Measurements from ENCODE around the gene ONECUT1.
A peak's percentile ranks its signal among the peaks of the same experiment; 100 is the strongest.
"Not testable (repeated sequence)": the region's sequence is repeated elsewhere in the genome, so short reads cannot be mapped to it uniquely, and the experiment has no call there.

ONECUT1 gene

DNA sequence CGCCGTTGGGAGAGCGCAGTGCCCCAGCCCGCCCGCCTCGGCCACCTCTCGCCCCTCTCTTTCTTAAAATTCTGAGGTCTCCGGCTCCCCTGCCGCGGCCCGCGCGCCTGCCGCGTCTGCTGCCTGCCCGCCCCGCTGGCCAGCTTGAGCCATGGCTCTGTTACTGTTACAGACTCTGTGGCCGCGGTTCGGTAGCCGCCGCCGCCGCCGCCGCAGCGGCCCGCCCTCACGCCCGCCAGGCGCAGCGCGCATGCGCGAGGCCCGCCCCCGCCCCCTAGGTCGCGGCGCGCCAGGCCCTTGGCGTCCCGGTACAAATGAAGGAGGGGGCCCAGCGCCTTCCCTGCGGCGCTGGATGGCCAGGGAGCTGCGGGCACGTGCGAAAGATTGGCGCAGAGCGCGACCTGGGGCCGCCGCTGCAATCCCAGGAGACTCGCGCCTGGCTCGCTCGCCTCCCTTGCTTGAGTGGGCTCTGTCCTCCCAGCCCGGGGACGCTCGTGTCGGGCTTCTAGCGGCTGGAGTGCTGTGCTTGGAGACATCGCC, at the start of gene ONECUT1:
Gene ONECUT1 (minus strand): TSS at position 168 of the 540 bp plus-strand sequence. CDS start 452 bp downstream, outside the sequence.
- peak; percentile 58 for DNase-seq

DNA sequence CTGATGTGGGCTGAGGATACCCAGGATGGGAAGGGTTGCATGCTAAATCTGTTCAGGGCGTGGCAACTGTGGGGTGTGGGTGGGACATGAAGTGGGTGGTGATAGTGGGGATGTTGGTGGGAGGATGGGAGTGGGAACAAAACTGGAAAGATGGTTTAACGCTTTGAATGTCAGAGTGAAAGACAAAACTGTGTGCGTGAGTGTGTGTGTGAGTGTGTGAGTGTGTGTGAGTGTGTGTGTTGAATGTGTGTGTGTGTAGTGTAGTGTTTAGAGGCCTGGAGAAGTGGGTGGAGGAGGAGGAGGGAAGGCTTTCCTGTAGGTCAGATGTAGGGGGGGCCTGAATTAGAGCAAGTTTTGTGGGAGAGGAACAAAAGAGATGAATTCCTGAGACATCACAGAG, 44.2 kb upstream of the ONECUT1 start:
- no peak for DNase-seq

GRCh38 chr15:52824169-52824942, 34.2 kb upstream of the ONECUT1 start:
- not testable (repeated sequence) for DNase-seq

DNA sequence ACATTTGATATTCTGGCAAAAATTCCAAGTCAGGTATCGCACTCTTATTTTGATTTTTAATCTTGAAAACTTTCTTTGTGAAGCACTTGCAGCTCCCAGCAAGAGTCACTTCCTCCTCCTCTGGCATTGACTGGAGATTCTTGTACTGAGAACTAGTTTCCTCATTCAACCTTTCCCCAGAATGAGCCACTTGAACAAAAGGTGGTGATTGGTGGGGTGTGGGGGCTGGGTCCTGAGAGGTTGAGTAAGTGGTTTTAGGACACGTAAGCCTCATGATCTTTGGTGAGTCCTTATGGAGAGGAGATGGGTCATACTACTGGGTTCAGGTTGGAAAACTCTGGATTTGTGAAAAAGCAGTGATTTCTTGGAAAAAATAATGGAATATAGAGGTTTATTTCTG, 32.3 kb upstream of the ONECUT1 start:
- DNase-seq = no peak

GRCh38 chr15:52819253-52819652, 29.1 kb upstream of the ONECUT1 start:
- DNase-seq = no peak

DNA sequence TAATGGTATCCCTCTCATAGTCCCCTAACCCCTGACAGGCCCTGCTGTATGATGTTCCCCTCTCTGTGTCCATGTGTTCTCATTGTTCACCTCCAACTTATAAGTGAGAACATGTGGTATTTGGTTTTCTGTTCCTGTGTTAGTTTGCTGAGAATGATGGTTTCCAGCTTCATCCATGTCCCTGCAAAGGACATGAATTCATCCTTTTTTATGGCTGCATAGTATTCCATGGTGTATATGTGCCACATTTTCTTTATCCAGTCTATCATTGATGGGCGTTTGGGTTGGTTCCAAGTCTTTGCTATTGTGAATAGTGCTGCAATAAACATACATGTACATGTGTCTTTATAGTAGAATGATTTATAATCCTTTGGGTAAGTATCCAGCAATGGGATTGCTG, 25.8 kb upstream of the ONECUT1 start:
- DNase-seq = not testable (repeated sequence)

DNA sequence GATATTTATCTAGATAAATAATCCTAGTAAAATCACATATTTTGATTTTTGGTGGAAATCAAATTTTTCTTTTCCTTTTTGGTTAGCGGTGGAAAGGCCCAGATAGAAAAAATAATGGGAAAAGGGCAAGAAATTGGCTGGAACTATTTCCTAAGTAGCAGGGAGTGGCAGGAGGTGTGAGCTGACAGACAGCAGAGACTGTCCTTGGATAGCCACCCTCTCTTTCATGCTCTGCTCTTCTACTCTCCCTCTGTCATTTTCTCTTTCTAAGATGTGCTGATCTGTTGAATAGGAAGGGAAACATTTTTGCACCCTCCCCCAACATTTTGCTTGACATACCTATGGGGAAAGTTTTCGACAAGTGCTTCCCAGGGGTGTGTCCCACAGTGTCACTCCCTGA, 18.9 kb upstream of the ONECUT1 start:
- no peak for DNase-seq

DNA sequence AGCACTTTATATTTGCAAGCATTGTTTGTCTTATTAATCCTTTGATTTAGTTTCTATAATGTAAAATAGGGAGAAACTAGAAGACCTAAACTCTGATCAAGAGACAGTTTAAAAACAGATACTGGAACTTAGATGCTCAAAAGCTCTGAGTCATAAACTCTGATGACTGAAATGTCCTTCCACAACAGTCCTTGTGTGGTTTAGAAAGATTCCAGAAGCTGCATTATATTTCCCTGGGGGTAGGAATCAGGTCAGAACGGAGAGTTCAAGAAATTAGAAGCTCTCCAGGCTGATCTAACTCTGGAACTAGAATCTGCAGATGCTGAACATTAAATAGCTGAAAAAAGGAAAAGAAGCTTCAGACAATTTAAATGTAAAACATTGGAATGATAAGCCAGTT, 18.3 kb upstream of the ONECUT1 start:
- no peak for DNase-seq

- DNase-seq = no peak
Observed at GRCh38 chr15:52806284-52806655, 16.1 kb upstream of the ONECUT1 start.

DNA sequence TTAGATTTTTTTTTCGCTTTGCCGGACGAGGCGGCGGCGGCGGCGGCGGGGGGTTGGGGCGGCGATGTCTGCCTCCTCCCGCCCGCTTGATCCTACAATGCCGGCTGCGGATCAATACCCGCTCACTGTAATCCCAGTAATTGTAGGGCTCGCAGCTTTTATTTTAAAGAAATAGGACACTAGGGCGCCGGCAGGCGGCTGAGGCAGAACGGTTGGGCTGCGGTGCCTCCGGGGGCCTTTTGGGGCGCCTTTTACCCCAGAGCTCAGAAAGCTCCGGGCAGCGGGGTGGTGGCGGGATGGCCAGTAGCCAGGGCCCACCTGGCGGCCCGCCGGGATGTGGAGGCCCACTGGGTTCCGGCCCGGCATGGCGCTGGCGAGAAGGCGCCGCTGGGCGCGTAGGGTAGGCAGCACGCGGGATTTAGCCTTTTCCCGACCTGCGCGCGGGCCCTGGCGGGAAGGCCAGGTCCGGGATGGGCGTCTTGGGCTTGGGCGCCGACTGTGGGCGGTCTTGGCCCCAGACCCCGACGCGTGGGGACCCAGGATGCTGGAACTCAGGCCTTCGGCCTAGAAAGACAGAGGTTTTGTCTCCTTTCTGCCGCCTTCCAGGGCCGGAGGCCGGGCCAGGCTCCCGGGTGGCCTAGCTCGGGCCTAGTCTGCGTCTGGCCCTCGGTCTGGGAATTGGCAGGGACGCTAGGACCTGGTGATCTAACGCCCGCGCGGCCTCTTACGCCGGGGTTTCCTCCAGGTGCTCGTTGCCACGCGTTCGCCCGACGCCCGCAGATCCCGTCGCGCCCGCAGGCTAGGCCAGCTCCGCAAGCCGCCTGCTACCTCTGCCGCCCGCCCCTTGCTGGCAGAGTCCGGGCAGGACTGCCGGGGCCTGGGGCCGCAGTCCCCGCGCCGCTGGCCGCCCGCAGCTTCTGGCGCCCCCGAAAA, 15.5 kb upstream of the ONECUT1 start:
- no peak for DNase-seq

DNA sequence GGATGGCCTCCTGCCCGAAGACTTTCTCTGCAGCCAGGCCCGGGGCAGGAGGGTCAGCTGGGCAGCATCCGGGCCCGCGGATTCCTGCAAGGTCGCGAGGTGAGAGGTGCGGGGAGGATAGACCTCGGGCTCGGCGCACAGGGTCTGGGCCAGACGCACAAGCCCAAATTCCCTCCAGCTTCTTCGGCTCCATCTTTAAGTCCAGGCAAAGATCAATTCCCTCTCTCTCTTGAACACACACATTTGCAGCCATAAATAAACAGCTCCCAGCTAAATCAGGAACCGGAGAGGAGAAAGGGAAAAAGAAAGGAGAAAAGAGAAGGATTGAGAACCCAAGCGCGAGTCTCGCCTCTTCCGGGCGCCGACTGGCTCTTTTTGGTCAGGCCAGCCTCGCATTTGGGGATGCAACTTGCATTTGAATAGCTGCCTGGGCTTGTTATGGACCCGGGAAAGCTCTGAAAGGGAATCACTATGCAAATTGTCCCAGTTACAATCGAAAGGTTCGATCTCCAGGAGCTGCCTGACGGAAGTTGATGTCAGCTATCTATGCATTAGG, 14.5 kb upstream of the ONECUT1 start:
- DNase-seq = no peak

- no peak for DNase-seq
Observed at GRCh38 chr15:52803467-52804306, 13.6 kb upstream of the ONECUT1 start.

- DNase-seq = no peak
Observed at GRCh38 chr15:52803108-52803466, 13.0 kb upstream of the ONECUT1 start.

GRCh38 chr15:52802110-52802509, 12.0 kb upstream of the ONECUT1 start:
- no peak for DNase-seq

GRCh38 chr15:52801748-52802085, 11.6 kb upstream of the ONECUT1 start:
- no peak for DNase-seq

DNA sequence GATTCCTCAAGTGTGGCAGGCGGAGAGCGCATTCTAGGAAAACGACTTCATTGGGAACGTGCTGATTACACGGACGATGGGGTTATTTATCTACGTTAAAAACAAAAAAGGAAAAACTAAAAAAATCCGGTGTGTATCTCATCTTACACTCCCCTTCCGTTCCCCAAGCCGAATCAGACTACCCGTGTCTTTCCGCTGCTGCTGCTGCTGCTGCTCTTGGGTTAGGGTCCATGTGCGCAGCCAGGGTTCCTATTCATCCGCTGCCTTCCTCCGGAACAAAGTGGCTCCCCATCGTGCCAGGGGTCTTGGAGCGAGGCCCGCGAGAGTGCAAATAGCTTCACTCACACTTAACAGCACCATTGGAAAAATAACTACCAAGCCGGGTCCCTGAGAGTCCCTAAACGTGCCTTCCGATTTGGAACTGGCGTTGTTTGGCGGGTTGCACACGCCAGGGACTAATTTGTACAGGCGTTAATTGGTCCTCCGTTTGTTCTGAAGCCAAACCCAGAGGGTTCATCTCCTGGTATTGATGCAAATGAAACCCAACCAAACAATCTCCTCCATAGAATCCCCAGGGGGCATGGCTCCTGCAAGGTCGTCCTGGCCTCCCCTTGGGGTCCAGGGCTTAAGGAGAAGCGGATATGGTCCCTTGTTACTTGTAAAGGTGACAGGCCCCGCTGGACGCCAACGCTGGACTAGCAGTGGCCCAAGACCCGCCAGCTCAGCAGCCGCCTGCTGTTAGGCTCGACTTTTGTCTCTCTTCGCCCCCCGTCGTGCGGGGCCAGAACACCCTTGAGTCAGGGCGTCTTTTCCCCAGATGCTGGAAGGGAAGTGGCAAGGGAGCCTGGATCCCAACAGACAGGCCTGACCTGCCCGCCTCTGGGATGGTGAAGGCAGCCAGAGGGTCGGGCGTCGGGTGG, 11.0 kb upstream of the ONECUT1 start:
- DNase-seq = no peak

GRCh38 chr15:52799145-52799811, 9.1 kb upstream of the ONECUT1 start:
- no peak for DNase-seq

DNA sequence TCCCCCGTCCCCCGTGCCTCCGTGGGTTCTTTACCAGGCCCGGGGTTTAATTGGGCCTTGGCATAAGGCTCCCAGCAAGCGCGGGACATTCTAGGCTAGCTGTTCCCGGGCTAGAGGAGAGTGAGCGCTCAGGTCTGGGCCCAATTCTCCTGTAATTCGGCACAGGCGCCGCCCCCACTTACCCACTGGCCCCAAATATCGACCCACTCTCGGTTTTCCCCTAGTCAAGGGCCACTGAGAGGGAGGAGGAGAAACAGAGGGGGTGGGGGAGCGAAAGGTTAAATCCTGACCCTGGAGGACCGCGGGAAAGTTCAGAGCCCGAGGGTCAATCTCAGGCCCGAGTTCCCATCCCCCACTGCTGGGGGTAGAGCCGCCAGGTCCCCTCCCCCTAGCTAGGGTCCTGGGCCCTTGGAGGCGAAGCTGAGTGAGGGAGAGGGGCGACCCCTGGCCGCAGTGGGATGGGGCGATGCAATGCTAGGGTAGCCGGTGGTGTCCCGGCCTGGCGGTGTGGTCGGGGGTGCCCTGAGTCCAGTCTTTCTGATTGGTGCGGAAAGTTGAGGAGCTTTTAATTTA, 8.5 kb upstream of the ONECUT1 start:
- DNase-seq = no peak

GRCh38 chr15:52797625-52798501, 7.7 kb upstream of the ONECUT1 start:
- no peak for DNase-seq
